Neural progenitor cell (in vitro differentiated cells): ENCODE data around the gene SETD2. TPM values are rescaled to one million over a fixed set of nuclear protein-coding genes. Genes with fewer than 3 reads are reported as not detected.

Experiments used
- DNase-seq: peaks from one replicate; pipeline ENCODE4 v3.0.0-alpha.2; 2016; ENCODE audit warnings: low spot score
- H2AFZ ChIP-seq: fragments of 200-600 bp; sonication (generic); replicated peaks from 2 replicates; pipeline ENCODE4 v1.6.1; 2016; ENCODE audit warnings: antibody characterized with exemption
- H3F3A ChIP-seq: fragments of 200-600 bp; sonication (generic); 2 replicates; pipeline ENCODE4 v1.6.1; 2016; ENCODE audit warnings: antibody characterized with exemption, low read depth
- H3K27ac ChIP-seq: fragments of 200-600 bp; sonication (generic); 2 replicates; pipeline ENCODE4 v1.5.1; 2016; ENCODE audit warnings: mild to moderate bottlenecking
- H3K27me3 ChIP-seq: fragments of 200-600 bp; sonication (generic); 2 replicates; pipeline ENCODE4 v1.6.1; 2016; ENCODE audit warnings: mild to moderate bottlenecking, moderate library complexity
- H3K36me3 ChIP-seq: fragments of 200-600 bp; sonication (generic); 2 replicates; pipeline ENCODE4 v1.5.1; 2016
- H3K4me1 ChIP-seq: fragments of 200-600 bp; sonication (generic); 2 replicates; pipeline ENCODE4 v1.6.1; 2016; ENCODE audit warnings: mixed run types
- H3K4me2 ChIP-seq: fragments of 200-600 bp; sonication (generic); 2 replicates; pipeline ENCODE4 v1.6.1; 2016
- H3K4me3 ChIP-seq: fragments of 200-600 bp; sonication (generic); 2 replicates; pipeline ENCODE4 v1.5.1; 2016
- H3K79me2 ChIP-seq: fragments of 200-600 bp; sonication (generic); 2 replicates; pipeline ENCODE4 v1.6.1; 2016; ENCODE audit warnings: low read depth
- H3K9ac ChIP-seq: fragments of 200-600 bp; sonication (generic); 2 replicates; pipeline ENCODE4 v1.6.1; 2016
- H3K9me3 ChIP-seq: fragments of 200-600 bp; sonication (generic); 2 replicates; pipeline ENCODE4 v1.5.1; 2016; ENCODE audit warnings: low read depth
- H4K20me1 ChIP-seq: fragments of 200-600 bp; sonication (generic); 2 replicates; pipeline ENCODE4 v1.6.1; 2016; ENCODE audit warnings: low read depth
- H3K27ac Mint-ChIP-seq: 3 replicates; pipeline ENCODE4 v1.8.0; 2021; ENCODE audit warnings: mixed read lengths
- H3K27me3 Mint-ChIP-seq: 2 replicates; pipeline ENCODE4 v1.8.0; 2022; ENCODE audit warnings: low read depth, mild to moderate bottlenecking, inconsistent platforms, moderate library complexity, mixed read lengths; ENCODE audit not compliant: insufficient read depth
- H3K36me3 Mint-ChIP-seq: 3 replicates; pipeline ENCODE4 v1.8.0; 2021; ENCODE audit warnings: mixed read lengths
- H3K4me1 Mint-ChIP-seq: 3 replicates; pipeline ENCODE4 v1.8.0; 2021; ENCODE audit warnings: mixed read lengths
- H3K4me3 Mint-ChIP-seq: 3 replicates; pipeline ENCODE4 v1.8.0; 2021; ENCODE audit warnings: mild to moderate bottlenecking, moderate library complexity, mixed read lengths
- H3K9me3 Mint-ChIP-seq: 3 replicates; pipeline ENCODE4 v1.8.0; 2020; ENCODE audit warnings: mixed read lengths
- CTCF ChIP-seq: fragments of 200-600 bp; sonication (generic); IDR thresholded peaks from 2 replicates; pipeline ENCODE4 v1.5.1; 2017; ENCODE audit warnings: antibody characterized with exemption, mild to moderate bottlenecking
- EZH2 ChIP-seq: fragments of 200-600 bp; sonication (generic); IDR thresholded peaks from 2 replicates; pipeline ENCODE4 v1.6.1; 2017; ENCODE audit warnings: antibody characterized with exemption, mild to moderate bottlenecking, moderate library complexity
- EZH2phosphoT487 ChIP-seq: fragments of 200-600 bp; sonication (generic); IDR thresholded peaks from 2 replicates; pipeline ENCODE4 v1.6.1; 2017; ENCODE audit warnings: antibody characterized with exemption
- total RNA-seq: library from RNA; depleted of rRNA; stranded (reverse); fragments of >200 nt; gene quantifications from 2 replicates; pipeline ENCODE4 v1.2.3, GENCODE V29; 2015; ENCODE audit warnings: low replicate concordance

Gene SETD2
- total RNA-seq, 1 donor from 2014 or later, result 46.0 TPM

- Histone ChIP-seq H4K20me1 (peaks cover 76% of the 10 kb centered on the region), H3F3A (no peaks in the 10 kb centered on the region), H3K9ac (no peak overlapping the region), H3K4me2 (no peak overlapping the region), H3K36me3 (no peaks in the 10 kb centered on the region), H3K9me3 (no peaks in the 10 kb centered on the region), H3K4me3 (no peak overlapping the region), H2AFZ (no peak overlapping the region), H3K79me2 (peaks cover 91% of the 10 kb centered on the region), H3K27ac (no peak overlapping the region), H3K27me3 (no peaks in the 10 kb centered on the region), H3K4me1 (no peaks in the 10 kb centered on the region)
- peaks cover 8% of the 10 kb centered on the region for H3K27me3 Mint-ChIP-seq
- H3K36me3 Mint-ChIP-seq, result peaks cover 10% of the 10 kb centered on the region
- H3K9me3 Mint-ChIP-seq, result no peaks in the 10 kb centered on the region
- no peak overlapping the region for H3K27ac Mint-ChIP-seq
- H3K4me1 Mint-ChIP-seq, result peaks cover 20% of the 10 kb centered on the region
- no peak for DNase-seq
- no peak overlapping the region for H3K4me3 Mint-ChIP-seq
- TF ChIP-seq EZH2, result no peak
- TF ChIP-seq EZH2phosphoT487, result no peak
- no peak for TF ChIP-seq CTCF
These were observed 191.5 kb downstream of the SETD2 start for GRCh38 chr3:46972396-46972795.

GRCh38 chr3:46971742-46972141 lies 192.2 kb downstream of the SETD2 start:
- no peaks in the 10 kb centered on the region for H3K27me3 ChIP-seq
- H3K27me3 Mint-ChIP-seq, result peaks cover 8% of the 10 kb centered on the region
- no peak overlapping the region for H3K4me3 ChIP-seq
- TF ChIP-seq EZH2 (no peak), CTCF (no peak), EZH2phosphoT487 (no peak)
- H3F3A ChIP-seq, result no peaks in the 10 kb centered on the region
- H3K36me3 Mint-ChIP-seq, result peaks cover 15% of the 10 kb centered on the region
- peaks cover 82% of the 10 kb centered on the region for H4K20me1 ChIP-seq
- H3K27ac Mint-ChIP-seq, result no peak overlapping the region
- no peaks in the 10 kb centered on the region for H3K9me3 ChIP-seq
- peaks cover 15% of the 10 kb centered on the region for H3K4me1 Mint-ChIP-seq
- no peaks in the 10 kb centered on the region for H3K4me1 ChIP-seq
- no peak overlapping the region for H3K27ac ChIP-seq
- DNase-seq, result no peak
- no peaks in the 10 kb centered on the region for H3K36me3 ChIP-seq
- H2AFZ ChIP-seq, result no peak overlapping the region
- peaks cover 98% of the 10 kb centered on the region for H3K79me2 ChIP-seq
- H3K4me3 Mint-ChIP-seq, result no peak overlapping the region
- no peak overlapping the region for H3K4me2 ChIP-seq
- H3K9ac ChIP-seq, result no peak overlapping the region
- no peaks in the 10 kb centered on the region for H3K9me3 Mint-ChIP-seq

- Mint-ChIP-seq H3K4me3 (no peak overlapping the region), H3K36me3 (peaks cover 17% of the 10 kb centered on the region), H3K9me3 (no peaks in the 10 kb centered on the region), H3K27ac (no peak overlapping the region), H3K27me3 (peaks cover 6% of the 10 kb centered on the region), H3K4me1 (peaks cover 11% of the 10 kb centered on the region)
- H3K27me3 ChIP-seq, result no peaks in the 10 kb centered on the region
- H3K4me2 ChIP-seq, result no peak overlapping the region
- H3K4me3 ChIP-seq, result no peak overlapping the region
- peaks cover 84% of the 10 kb centered on the region for H4K20me1 ChIP-seq
- no peaks in the 10 kb centered on the region for H3K4me1 ChIP-seq
- no peaks in the 10 kb centered on the region for H3K9me3 ChIP-seq
- TF ChIP-seq EZH2 (no peak), CTCF (no peak), EZH2phosphoT487 (no peak)
- no peaks in the 10 kb centered on the region for H3K36me3 ChIP-seq
- no peak for DNase-seq
- no peaks in the 10 kb centered on the region for H3F3A ChIP-seq
- no peak overlapping the region for H3K9ac ChIP-seq
- H3K79me2 ChIP-seq, result peaks cover 100% of the 10 kb centered on the region
- H2AFZ ChIP-seq, result no peak overlapping the region
- H3K27ac ChIP-seq, result no peak overlapping the region
These were observed 192.8 kb downstream of the SETD2 start for GRCh38 chr3:46971151-46971550.
